Endothelial cell of umbilical vein (primary cell): ENCODE results near the gene LCLAT1.

Source experiments
- EZH2 ChIP-seq: IDR thresholded peaks from 2 replicates; pipeline ENCODE4 v1.6.1; 2012; ENCODE audit warnings: borderline replicate concordance, low read depth, mild to moderate bottlenecking, moderate library complexity, low read length, inconsistent platforms; ENCODE audit not compliant: severe bottlenecking
- POLR2AphosphoS5 ChIP-seq: IDR thresholded peaks from 2 replicates; pipeline ENCODE4 v1.6.1; 2012; ENCODE audit warnings: low read depth, mild to moderate bottlenecking, control low read depth, low read length, moderate library complexity; ENCODE audit not compliant: insufficient read depth
- TF ChIP-seq, protein P1 (sequence below), 2 donors: IDR thresholded peaks; 1 replicate in 1 of 2; 2 replicates in 1 of 2; pipeline ENCODE4 v1.5.1; 2011; ENCODE audit warnings: low read length in 2 of 2, mild to moderate bottlenecking in 2 of 2, moderate library complexity in 2 of 2, control low read depth in 1 of 2, inconsistent platforms in 1 of 2, low read depth in 1 of 2; ENCODE audit not compliant: insufficient read depth in 1 of 2; ENCODE audit errors: extremely low read depth in 1 of 2

GRCh38 chr2:30481323-30481800, 34.3 kb downstream of the LCLAT1 start:
- TF ChIP-seq EZH2 (no peak), POLR2AphosphoS5 (no peak)
- TF ChIP-seq, protein P1, sequence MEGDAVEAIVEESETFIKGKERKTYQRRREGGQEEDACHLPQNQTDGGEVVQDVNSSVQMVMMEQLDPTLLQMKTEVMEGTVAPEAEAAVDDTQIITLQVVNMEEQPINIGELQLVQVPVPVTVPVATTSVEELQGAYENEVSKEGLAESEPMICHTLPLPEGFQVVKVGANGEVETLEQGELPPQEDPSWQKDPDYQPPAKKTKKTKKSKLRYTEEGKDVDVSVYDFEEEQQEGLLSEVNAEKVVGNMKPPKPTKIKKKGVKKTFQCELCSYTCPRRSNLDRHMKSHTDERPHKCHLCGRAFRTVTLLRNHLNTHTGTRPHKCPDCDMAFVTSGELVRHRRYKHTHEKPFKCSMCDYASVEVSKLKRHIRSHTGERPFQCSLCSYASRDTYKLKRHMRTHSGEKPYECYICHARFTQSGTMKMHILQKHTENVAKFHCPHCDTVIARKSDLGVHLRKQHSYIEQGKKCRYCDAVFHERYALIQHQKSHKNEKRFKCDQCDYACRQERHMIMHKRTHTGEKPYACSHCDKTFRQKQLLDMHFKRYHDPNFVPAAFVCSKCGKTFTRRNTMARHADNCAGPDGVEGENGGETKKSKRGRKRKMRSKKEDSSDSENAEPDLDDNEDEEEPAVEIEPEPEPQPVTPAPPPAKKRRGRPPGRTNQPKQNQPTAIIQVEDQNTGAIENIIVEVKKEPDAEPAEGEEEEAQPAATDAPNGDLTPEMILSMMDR (IDR thresholded peaks at IDR 0.05; ENCODE audit: extremely low read depth in 1 of 2, insufficient read depth in 1 of 2, low read depth in 1 of 2, low read length in 2 of 2) = no peak
